Neural cell (in vitro differentiated cells): ENCODE data around the gene HOXB1.

Source experiments
- CTCF ChIP-seq: fragments of 450-650 bp; IDR thresholded peaks from 2 replicates; pipeline ENCODE4 v1.5.1; 2014; ENCODE audit warnings: antibody characterized with exemption, mild to moderate bottlenecking, moderate library complexity; ENCODE audit not compliant: poor library complexity, severe bottlenecking
- EP300 ChIP-seq: fragments of 450-650 bp; conservative IDR thresholded peaks from 2 replicates; pipeline ENCODE4 v1.6.1; 2014; ENCODE audit warnings: antibody characterized with exemption, mild to moderate bottlenecking, moderate library complexity; ENCODE audit not compliant: poor library complexity, severe bottlenecking
- POLR2AphosphoS5 ChIP-seq: IDR thresholded peaks from 2 replicates; pipeline ENCODE4 v1.6.1; 2012
- RAD21 ChIP-seq: fragments of 450-650 bp; conservative IDR thresholded peaks from 2 replicates; pipeline ENCODE4 v1.6.1; 2014; ENCODE audit warnings: antibody characterized with exemption, mild to moderate bottlenecking, moderate library complexity
- REST ChIP-seq: IDR thresholded peaks from 2 replicates; pipeline ENCODE4 v1.6.1; 2012; ENCODE audit warnings: borderline replicate concordance

- TF ChIP-seq POLR2AphosphoS5 (no peak), CTCF (no peak), REST (no peak), RAD21 (no peak), EP300 (no peak)
Measured at GRCh38 chr17:48563867-48564187, 33.0 kb upstream of the HOXB1 start.
